IMR-90 (cell line): ENCODE data around the gene COX6A2. TPM values are rescaled to one million over a fixed set of nuclear protein-coding genes. Genes with fewer than 3 reads are reported as not detected.

Experiments used
- ATAC-seq: fragments of 200-7000 bp; cut with Tn5 transposase; 2 replicates; pipeline ENCODE4 v1.9.1; 2020; ENCODE audit warnings: low read depth, mild to moderate bottlenecking, moderate library complexity
- BruUV-seq: library from RNA; stranded (reverse); fragments of 400-500 nt; replicated peaks from 2 replicates; lab custom pipeline; 2021; lab: Mats Ljungman, UMichigan
- CTCF ChIA-PET: fragments of 300-600 bp; formaldehyde crosslinking; extraction: SDS; loops from one replicate; lab custom pipeline; 2021; ENCODE audit warnings: antibody characterized with exemption; lab: Yijun Ruan, JAX
- POLR2A ChIA-PET: fragments of 300-600 bp; sonication (Branson Sonifier 250); formaldehyde crosslinking; loops from one replicate; lab custom pipeline; 2022; ENCODE audit warnings: antibody characterized with exemption; ENCODE audit not compliant: unreplicated experiment; lab: Charles Lee
- DNase-seq: peaks from one replicate; pipeline ENCODE4 v3.0.0; 2013
- H2AFZ ChIP-seq: replicated peaks from 2 replicates; pipeline ENCODE3; 2013; ENCODE audit warnings: low read length, mild to moderate bottlenecking; ENCODE audit not compliant: poor library complexity
- H2AK5ac ChIP-seq: 2 replicates; pipeline ENCODE4 v1.6.1; 2013; ENCODE audit warnings: low read depth, low read length, inconsistent platforms
- H2AK9ac ChIP-seq: replicated peaks from 2 replicates; pipeline ENCODE3; 2013; ENCODE audit warnings: mild to moderate bottlenecking, low read depth, low read length, moderate library complexity; ENCODE audit not compliant: poor library complexity
- H2BK120ac ChIP-seq: 2 replicates; pipeline ENCODE4 v1.6.1; 2013; ENCODE audit warnings: low read depth, low read length, inconsistent platforms
- H2BK15ac ChIP-seq: 3 replicates; pipeline ENCODE4 v1.6.1; 2013; ENCODE audit warnings: low read depth, low read length, inconsistent platforms
- H2BK20ac ChIP-seq: 2 replicates; pipeline ENCODE4 v1.6.1; 2013; ENCODE audit warnings: low read depth, mild to moderate bottlenecking, inconsistent platforms, low read length, moderate library complexity
- H2BK5ac ChIP-seq: 2 replicates; pipeline ENCODE4 v1.6.1; 2013; ENCODE audit warnings: mild to moderate bottlenecking, low read depth, low read length, inconsistent platforms; ENCODE audit not compliant: poor library complexity, severe bottlenecking
- H3K14ac ChIP-seq: replicated peaks from 2 replicates; pipeline ENCODE4 v1.6.1; 2013; ENCODE audit warnings: low read depth, low read length, inconsistent platforms
- H3K18ac ChIP-seq: 2 replicates; pipeline ENCODE4 v1.6.1; 2013; ENCODE audit warnings: low read depth, low read length, control low read depth
- H3K23ac ChIP-seq: 2 replicates; pipeline ENCODE4 v1.6.1; 2013; ENCODE audit warnings: low read depth, low read length, inconsistent platforms
- H3K27ac ChIP-seq: 2 replicates; pipeline ENCODE4 v1.5.1; 2013; ENCODE audit warnings: mild to moderate bottlenecking, control low read depth, low read length; ENCODE audit not compliant: insufficient read depth
- H3K27me3 ChIP-seq: 2 replicates; pipeline ENCODE4 v1.6.1; 2013; ENCODE audit warnings: low read length; ENCODE audit not compliant: control insufficient read depth, insufficient read depth
- H3K36me3 ChIP-seq: 2 replicates; pipeline ENCODE4 v1.6.1; 2013; ENCODE audit warnings: low read length, mixed read lengths; ENCODE audit not compliant: control insufficient read depth, insufficient read depth
- H3K4ac ChIP-seq: 2 replicates; pipeline ENCODE4 v1.6.1; 2013; ENCODE audit warnings: low read depth, low read length, inconsistent platforms
- H3K4me1 ChIP-seq: 2 replicates; pipeline ENCODE4 v1.6.1; 2013; ENCODE audit warnings: low read length, mixed read lengths; ENCODE audit not compliant: control insufficient read depth, insufficient read depth
- H3K4me2 ChIP-seq: 2 replicates; pipeline ENCODE4 v1.6.1; 2013; ENCODE audit warnings: low read depth, mild to moderate bottlenecking, control low read depth, low read length, moderate library complexity
- H3K4me3 ChIP-seq: 2 replicates; pipeline ENCODE4 v1.5.1; 2013; ENCODE audit warnings: low read depth, mild to moderate bottlenecking, control low read depth, low read length, moderate library complexity; ENCODE audit not compliant: insufficient read depth
- H3K56ac ChIP-seq: 2 replicates; pipeline ENCODE4 v1.6.1; 2013; ENCODE audit warnings: low read length, inconsistent platforms; ENCODE audit not compliant: insufficient read depth; ENCODE audit errors: extremely low read depth
- H3K79me1 ChIP-seq, 2 experiments: 2 replicates each; pipeline ENCODE4 v1.6.1; 2013; ENCODE audit warnings: low read length in 2 of 2, inconsistent platforms in 1 of 2, low read depth in 1 of 2
- H3K9ac ChIP-seq: 2 replicates; pipeline ENCODE4 v1.6.1; 2013; ENCODE audit warnings: low read depth, low read length, control low read depth
- H3K9me1 ChIP-seq: 2 replicates; pipeline ENCODE4 v1.6.1; 2013; ENCODE audit warnings: low read length, inconsistent platforms; ENCODE audit not compliant: insufficient read depth
- H3K9me3 ChIP-seq: 2 replicates; pipeline ENCODE4 v1.6.1; 2013; ENCODE audit warnings: low read length; ENCODE audit not compliant: control insufficient read depth, insufficient read depth
- H4K20me1 ChIP-seq: 2 replicates; pipeline ENCODE4 v1.6.1; 2013; ENCODE audit warnings: low read length, inconsistent platforms; ENCODE audit not compliant: insufficient read depth
- H4K5ac ChIP-seq: 2 replicates; pipeline ENCODE4 v1.6.1; 2013; ENCODE audit warnings: mild to moderate bottlenecking, low read depth, low read length, control low read depth
- H4K8ac ChIP-seq, 2 experiments: 2 replicates each; pipeline ENCODE4 v1.6.1; 2013; ENCODE audit warnings: low read depth in 2 of 2, low read length in 2 of 2, control low read depth in 1 of 2, inconsistent platforms in 1 of 2
- H4K91ac ChIP-seq: 2 replicates; pipeline ENCODE4 v1.6.1; 2013; ENCODE audit warnings: low read depth, low read length, inconsistent platforms; ENCODE audit not compliant: insufficient read depth
- BHLHE40 ChIP-seq: fragments of 150-350 bp; IDR thresholded peaks from 2 replicates; pipeline ENCODE4 v1.6.1; 2016; ENCODE audit warnings: mild to moderate bottlenecking, low read depth, low read length
- CEBPB ChIP-seq: IDR thresholded peaks from 2 replicates; pipeline ENCODE4 v1.6.1; 2012; ENCODE audit warnings: low read depth, low read length, improper control_type of control experiment
- CTCF ChIP-seq: conservative IDR thresholded peaks from 2 replicates; pipeline ENCODE4 v1.5.1; 2012; ENCODE audit warnings: mild to moderate bottlenecking, low read depth, low read length, improper control_type of control experiment
- ELK1 ChIP-seq: fragments of 150-350 bp; IDR thresholded peaks from 2 replicates; pipeline ENCODE4 v1.6.1; 2016; ENCODE audit warnings: low read depth, mild to moderate bottlenecking, low read length, moderate library complexity, borderline replicate concordance
- FOS ChIP-seq: fragments of 150-350 bp; IDR thresholded peaks from 2 replicates; pipeline ENCODE4 v1.6.1; 2016; ENCODE audit warnings: low read depth, low read length
- MAFK ChIP-seq: IDR thresholded peaks from 2 replicates; pipeline ENCODE4 v1.6.1; 2012; ENCODE audit warnings: low read depth, low read length, improper control_type of control experiment
- MAZ ChIP-seq: IDR thresholded peaks from 2 replicates; pipeline ENCODE4 v1.6.1; 2012; ENCODE audit warnings: low read depth, mild to moderate bottlenecking, low read length, improper control_type of control experiment, moderate library complexity, borderline replicate concordance
- MXI1 ChIP-seq: IDR thresholded peaks from 2 replicates; pipeline ENCODE4 v1.6.1; 2012; ENCODE audit warnings: low read depth, mild to moderate bottlenecking, low read length, moderate library complexity, borderline replicate concordance
- NFE2L2 ChIP-seq: fragments of 150-350 bp; IDR thresholded peaks from 2 replicates; pipeline ENCODE4 v1.6.1; 2016; ENCODE audit warnings: low read depth, mild to moderate bottlenecking, low read length
- RAD21 ChIP-seq: IDR thresholded peaks from 2 replicates; pipeline ENCODE4 v1.6.1; 2012; ENCODE audit warnings: low read length, improper control_type of control experiment
- RCOR1 ChIP-seq: IDR thresholded peaks from 2 replicates; pipeline ENCODE4 v1.6.1; 2012; ENCODE audit warnings: mild to moderate bottlenecking, low read length, improper control_type of control experiment; ENCODE audit not compliant: insufficient replicate concordance
- RFX5 ChIP-seq: IDR thresholded peaks from 2 replicates; pipeline ENCODE4 v1.8.0; 2012; ENCODE audit warnings: low read depth, mild to moderate bottlenecking, low read length, moderate library complexity
- SMC3 ChIP-seq: fragments of 150-350 bp; IDR thresholded peaks from 2 replicates; pipeline ENCODE4 v1.6.1; 2016; ENCODE audit warnings: low read depth, mild to moderate bottlenecking, antibody characterized with exemption, low read length, moderate library complexity
- USF2 ChIP-seq: fragments of 150-350 bp; IDR thresholded peaks from 2 replicates; pipeline ENCODE4 v1.6.1; 2017; ENCODE audit warnings: mild to moderate bottlenecking, antibody characterized with exemption, low read length, low read depth
- WGBS, 2 experiments: methylation state at CpG; one replicate each; pipeline versions ENCODE4 v1.1.5 to v1.1.7; 2013; ENCODE audit warnings: missing lambda C conversion rate in 2 of 2; ENCODE audit not compliant: insufficient read length in 1 of 2; ENCODE audit errors: extremely low coverage in 2 of 2; 5-methylcytosine and 5-hydroxymethylcytosine counted together
- dilution Hi-C: fragments of 300-500 bp; cut with HindIII; formaldehyde crosslinking; loops from one replicate; pipeline ENCODE4 v1.14.3; 2018; ENCODE audit warnings: low sequenced_read_pairs; ENCODE audit not compliant: unreplicated experiment
- in situ Hi-C: fragments of 300-500 bp; cut with MboI; formaldehyde crosslinking; loops from 3 replicates; pipeline ENCODE4 v1.14.3; 2019; ENCODE audit warnings: low sequenced_read_pairs, inconsistent platforms, mixed read lengths
- intact Hi-C: fragments of 100-400 bp; cut with micrococcal nuclease; formaldehyde crosslinking; loops from 2 replicates; pipeline ENCODE4 v1.10.0; 2022
- polyA plus RNA-seq, 3 experiments: library from polyadenylated mRNA; depleted of rRNA; stranded (reverse); fragments of >200 nt; gene quantifications; 2 replicates each; pipeline ENCODE4 v1.2.3, GENCODE V29; 2012; ENCODE audit warnings: low replicate concordance in 1 of 3
- total RNA-seq: library from RNA; depleted of rRNA; stranded (reverse); fragments of >200 nt; gene quantifications from 2 replicates; pipeline ENCODE4 v1.2.3, GENCODE V29; 2012

COX6A2 gene
- total and polyA plus RNA-seq, 2 of the 4 experiments (the other 2 are of a cell fraction), result not detected

- DNase-seq (no peak), ATAC-seq (no peak)
- no peak overlapping the region for H2AK5ac ChIP-seq
- no peak overlapping the region for H2BK15ac ChIP-seq
- H2BK5ac ChIP-seq, result no peak overlapping the region
- no peak overlapping the region for H4K5ac ChIP-seq
- no TSS peak for BruUV-seq
- H3K36me3 ChIP-seq, result peaks cover 30% of the 10 kb centered on the region
- no peak overlapping the region for H4K8ac ChIP-seq
- POLR2A ChIA-PET, result no interaction called here
- CTCF ChIA-PET, result no interaction called here
- H3K14ac ChIP-seq, result no peak overlapping the region
- intact Hi-C loops, result no loop called here
- dilution Hi-C loops, result no loop called here
- H3K79me1 ChIP-seq, result peaks cover 7 to 16% of the 10 kb centered on the region in 2 experiments
- H3K9me3 ChIP-seq, result no peaks in the 10 kb centered on the region
- H2BK120ac ChIP-seq, result no peak overlapping the region
- H3K4me1 ChIP-seq, result peaks cover 7% of the 10 kb centered on the region
- in situ Hi-C loops, result loop anchor here (10.0 to 25.0 kb wide), 2 partner anchors 392 to 396 kb away; partner anchors contain the start of genes ZNF267, ZNF646 and ZNF668
- no peaks in the 10 kb centered on the region for H3K27me3 ChIP-seq
- no peak overlapping the region for H3K4me2 ChIP-seq
- no peak overlapping the region for H2AFZ ChIP-seq
- no peak overlapping the region for H3K9ac ChIP-seq
- 89% methylated on average over 8 of the region's 18 CpGs; no CpG with 5 or more reads in 1 of the 2 experiments for WGBS, 2 experiments
- H3K4me3 ChIP-seq, result no peak overlapping the region
- peaks cover 11% of the 10 kb centered on the region; the same call in 1 of the 2 replicates for H3K9me1 ChIP-seq
- no peak overlapping the region for H3K23ac ChIP-seq
- H3K18ac ChIP-seq, result no peak overlapping the region
- no peak overlapping the region for H4K91ac ChIP-seq
- no peak overlapping the region for H3K4ac ChIP-seq
- H4K20me1 ChIP-seq, result no peaks in the 10 kb centered on the region
- no peak overlapping the region for H3K56ac ChIP-seq
- H2BK20ac ChIP-seq, result no peak overlapping the region
- no peak overlapping the region for H3K27ac ChIP-seq
- TF ChIP-seq MXI1, result no peak
- TF ChIP-seq ELK1, result no peak
- no peak for TF ChIP-seq MAZ
- no peak for TF ChIP-seq FOS
- no peak for TF ChIP-seq MAFK
- TF ChIP-seq CTCF, result no peak
- TF ChIP-seq USF2, result no peak
- TF ChIP-seq SMC3, result no peak
- TF ChIP-seq NFE2L2, result no peak
- no peak for TF ChIP-seq RCOR1
- no peak for TF ChIP-seq BHLHE40
- TF ChIP-seq RFX5, result no peak
- TF ChIP-seq CEBPB, result no peak
- no peak for TF ChIP-seq RAD21
- peak overlapping the region; percentile 42 for H2AK9ac ChIP-seq
Measured at GRCh38 chr16:31466381-31466841, 38.3 kb upstream of the COX6A2 start.
